ENCODE data around the gene NTM. TPM values are rescaled to one million over a fixed set of nuclear protein-coding genes. Genes with fewer than 3 reads are reported as not detected.

Gene NTM
- total and polyA plus RNA-seq, 7 donors: 0.07 to 1.1 (median 0.22) TPM; not detected in 2

DNA sequence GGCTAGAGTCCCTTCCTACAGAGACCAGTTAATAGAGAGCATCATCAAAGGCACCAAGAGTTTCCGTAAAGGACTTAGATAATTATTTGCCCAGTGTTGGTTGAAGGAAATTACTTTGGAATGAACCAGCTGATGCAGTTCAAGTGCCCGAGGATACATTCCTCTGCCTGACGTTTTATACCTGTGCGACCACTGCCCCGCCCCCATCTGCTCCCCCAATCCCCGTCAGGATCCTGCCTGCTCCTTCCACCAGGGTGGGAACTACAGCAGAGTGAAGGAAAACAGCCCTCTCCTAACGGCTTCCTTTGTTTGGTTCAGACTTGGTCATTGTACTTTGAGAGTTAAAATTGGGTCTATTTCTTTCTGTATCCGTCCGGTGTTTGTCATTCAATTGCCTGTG, 761.5 kb downstream of the NTM start:
- H3K9me3 ChIP-seq: no peaks in the 10 kb centered on the region
- H3K27ac ChIP-seq: no peak overlapping the region
- DNase-seq (no peak), ATAC-seq (no peak)
- no peaks in the 10 kb centered on the region for H3K4me1 ChIP-seq
- no peak overlapping the region for H3K4me3 ChIP-seq
- H3K27me3 ChIP-seq (ENCODE audit: insufficient read depth in 3 of 3, low read length in 2 of 3): no peaks in the 10 kb centered on the region
- 59 to 71% (median 69%) methylated on average over 9 of the region's 9 CpGs for WGBS, 3 donors
- no peaks in the 10 kb centered on the region for H3K36me3 ChIP-seq (ENCODE audit: insufficient read depth in 1 of 2, low read depth in 1 of 2)
- TF ChIP-seq, protein P1, sequence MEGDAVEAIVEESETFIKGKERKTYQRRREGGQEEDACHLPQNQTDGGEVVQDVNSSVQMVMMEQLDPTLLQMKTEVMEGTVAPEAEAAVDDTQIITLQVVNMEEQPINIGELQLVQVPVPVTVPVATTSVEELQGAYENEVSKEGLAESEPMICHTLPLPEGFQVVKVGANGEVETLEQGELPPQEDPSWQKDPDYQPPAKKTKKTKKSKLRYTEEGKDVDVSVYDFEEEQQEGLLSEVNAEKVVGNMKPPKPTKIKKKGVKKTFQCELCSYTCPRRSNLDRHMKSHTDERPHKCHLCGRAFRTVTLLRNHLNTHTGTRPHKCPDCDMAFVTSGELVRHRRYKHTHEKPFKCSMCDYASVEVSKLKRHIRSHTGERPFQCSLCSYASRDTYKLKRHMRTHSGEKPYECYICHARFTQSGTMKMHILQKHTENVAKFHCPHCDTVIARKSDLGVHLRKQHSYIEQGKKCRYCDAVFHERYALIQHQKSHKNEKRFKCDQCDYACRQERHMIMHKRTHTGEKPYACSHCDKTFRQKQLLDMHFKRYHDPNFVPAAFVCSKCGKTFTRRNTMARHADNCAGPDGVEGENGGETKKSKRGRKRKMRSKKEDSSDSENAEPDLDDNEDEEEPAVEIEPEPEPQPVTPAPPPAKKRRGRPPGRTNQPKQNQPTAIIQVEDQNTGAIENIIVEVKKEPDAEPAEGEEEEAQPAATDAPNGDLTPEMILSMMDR (IDR thresholded peaks at IDR 0.05): no peak
- intact Hi-C loops (cut with DNase I): no loop called here

DNA sequence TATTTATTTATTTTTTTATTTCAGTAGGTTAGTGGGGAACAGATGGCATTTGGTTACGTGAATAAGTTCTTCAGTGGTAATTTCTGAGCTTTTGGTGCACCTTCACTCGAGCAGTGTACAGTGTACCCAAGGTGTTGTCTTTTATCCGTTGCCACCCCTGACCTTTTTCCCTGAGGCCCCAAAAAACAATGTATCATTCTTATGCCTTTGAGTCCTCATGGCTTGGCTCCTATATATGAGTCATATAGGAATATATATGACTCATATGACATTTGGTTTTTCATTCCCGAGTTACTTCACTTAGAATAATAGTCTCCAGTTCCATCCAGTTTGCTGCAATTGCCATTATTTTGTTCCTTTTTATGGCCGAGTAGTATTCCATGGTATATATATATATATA, 763.9 kb downstream of the NTM start:
- DNase-seq: no peak
- TF ChIP-seq, protein P1 (IDR thresholded peaks at IDR 0.05): no peak
- H3K27ac ChIP-seq: no peak overlapping the region
- H3K27me3 ChIP-seq (ENCODE audit: insufficient read depth in 3 of 3, low read length in 2 of 3): no peaks in the 10 kb centered on the region
- WGBS, 3 donors: 90 to 91% (median 91%) methylated on average over 5 of the region's 5 CpGs
- no peaks in the 10 kb centered on the region for H3K36me3 ChIP-seq (ENCODE audit: insufficient read depth in 1 of 2, low read depth in 1 of 2)
- intact Hi-C loops (cut with DNase I): no loop called here
- H3K4me3 ChIP-seq: no peak overlapping the region
- no peaks in the 10 kb centered on the region for H3K9me3 ChIP-seq
- no peak for ATAC-seq
- no peaks in the 10 kb centered on the region for H3K4me1 ChIP-seq

DNA sequence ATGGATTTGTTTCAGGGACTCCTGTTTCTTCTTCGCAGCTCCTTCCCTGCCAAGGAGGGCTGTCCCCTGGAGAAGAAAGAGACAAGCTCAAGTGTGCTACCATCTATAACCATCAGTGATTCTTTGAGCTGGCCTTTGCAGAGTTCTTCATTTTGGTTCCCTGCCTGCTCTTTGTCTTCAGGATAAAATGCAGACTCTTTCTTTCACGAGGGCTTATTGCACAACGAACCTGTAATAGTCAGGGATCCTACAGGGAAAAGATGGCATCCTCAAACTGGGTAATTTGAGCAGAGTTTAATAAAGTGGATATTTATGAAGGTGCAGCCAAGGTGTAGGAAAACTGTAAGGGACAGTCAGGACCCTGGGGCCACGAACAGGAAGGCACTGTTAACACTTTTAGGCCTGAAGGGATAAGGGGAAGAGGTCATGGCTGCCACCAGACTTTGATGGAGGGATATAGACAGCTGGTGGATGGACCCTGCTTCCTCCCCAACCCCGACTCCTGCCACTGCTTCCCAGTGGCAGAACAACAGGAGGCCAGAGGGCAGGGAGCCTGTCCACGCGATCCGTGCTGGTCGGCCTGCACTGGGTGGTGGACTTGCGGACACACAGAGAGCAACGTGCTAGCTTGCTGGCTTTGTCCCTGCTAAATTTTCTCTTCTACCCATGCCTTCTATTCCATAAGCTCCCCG, 767.0 kb downstream of the NTM start:
- intact Hi-C loops (cut with DNase I): no loop called here
- no peaks in the 10 kb centered on the region for H3K27me3 ChIP-seq (ENCODE audit: insufficient read depth in 3 of 3, low read length in 2 of 3)
- H3K4me3 ChIP-seq: no peak overlapping the region
- no peaks in the 10 kb centered on the region for H3K36me3 ChIP-seq (ENCODE audit: insufficient read depth in 1 of 2, low read depth in 1 of 2)
- H3K4me1 ChIP-seq: no peaks in the 10 kb centered on the region
- no peak overlapping the region for H3K27ac ChIP-seq
- DNase-seq (no peak), ATAC-seq (no peak)
- TF ChIP-seq, protein P1 (IDR thresholded peaks at IDR 0.05): no peak
- WGBS, 3 donors: 93 to 94% (median 94%) methylated on average over 11 to 12 of the region's 12 CpGs
- H3K9me3 ChIP-seq: no peaks in the 10 kb centered on the region

DNA sequence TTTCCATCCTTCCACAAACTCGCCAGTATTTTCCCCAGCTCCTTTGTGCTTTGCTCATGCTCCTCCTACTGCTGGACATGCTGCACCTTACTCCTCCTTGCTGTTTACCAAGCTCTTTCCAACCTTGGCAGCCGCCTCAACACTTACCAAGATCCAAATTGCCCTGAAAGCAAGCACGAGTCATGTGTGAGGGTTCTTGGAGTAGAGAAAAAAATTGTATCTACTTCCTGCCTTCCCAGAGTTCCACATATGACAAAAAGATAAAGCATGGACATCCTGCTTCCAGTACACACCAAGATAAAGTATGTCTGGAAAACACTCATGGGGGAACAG, 767.5 kb downstream of the NTM start:
- no peaks in the 10 kb centered on the region for H3K27me3 ChIP-seq (ENCODE audit: insufficient read depth in 3 of 3, low read length in 2 of 3)
- no peaks in the 10 kb centered on the region for H3K9me3 ChIP-seq
- DNase-seq (no peak), ATAC-seq (no peak)
- no peaks in the 10 kb centered on the region for H3K36me3 ChIP-seq (ENCODE audit: insufficient read depth in 1 of 2, low read depth in 1 of 2)
- TF ChIP-seq, protein P1 (IDR thresholded peaks at IDR 0.05): no peak
- WGBS, 3 donors: 65 to 69% (median 66%) methylated on average over 3 of the region's 3 CpGs
- no peak overlapping the region for H3K4me3 ChIP-seq
- no peak overlapping the region for H3K27ac ChIP-seq
- intact Hi-C loops (cut with DNase I): no loop called here
- no peaks in the 10 kb centered on the region for H3K4me1 ChIP-seq

DNA sequence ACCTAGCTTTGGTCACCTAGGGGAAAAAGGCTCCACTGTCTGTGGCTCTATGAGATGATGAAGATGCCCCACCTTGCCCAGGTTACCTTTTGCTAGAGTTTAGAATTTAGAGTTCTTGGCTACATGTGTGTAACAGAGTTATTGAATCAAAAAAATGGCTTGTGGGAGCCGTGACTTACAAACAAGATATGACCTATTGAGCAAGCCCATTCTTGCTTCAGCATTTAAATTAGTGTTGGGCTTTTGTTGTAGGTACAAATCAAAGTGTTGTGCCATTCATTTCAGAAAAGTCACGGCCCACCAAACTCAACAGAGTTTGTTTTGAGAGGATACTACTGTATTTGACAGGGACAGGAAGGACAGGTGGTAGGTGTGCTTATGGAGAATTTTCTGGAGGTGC, 768.8 kb downstream of the NTM start:
- Histone ChIP-seq H3K27ac (no peak overlapping the region), H3K36me3 (ENCODE audit: insufficient read depth in 1 of 2, low read depth in 1 of 2) (no peaks in the 10 kb centered on the region), H3K9me3 (no peaks in the 10 kb centered on the region), H3K27me3 (ENCODE audit: insufficient read depth in 3 of 3, low read length in 2 of 3) (no peaks in the 10 kb centered on the region), H3K4me3 (no peak overlapping the region), H3K4me1 (no peaks in the 10 kb centered on the region)
- TF ChIP-seq, protein P1 (IDR thresholded peaks at IDR 0.05): no peak
- no peak for ATAC-seq
- DNase-seq: no peak
- 84 to 93% (median 86%) methylated on average over 2 of the region's 2 CpGs for WGBS, 3 donors
- intact Hi-C loops (cut with DNase I): no loop called here

Measured in psoas muscle (tissue), 8 donors.